Measurements from ENCODE around the gene DDX1.

DDX1 gene

DNA sequence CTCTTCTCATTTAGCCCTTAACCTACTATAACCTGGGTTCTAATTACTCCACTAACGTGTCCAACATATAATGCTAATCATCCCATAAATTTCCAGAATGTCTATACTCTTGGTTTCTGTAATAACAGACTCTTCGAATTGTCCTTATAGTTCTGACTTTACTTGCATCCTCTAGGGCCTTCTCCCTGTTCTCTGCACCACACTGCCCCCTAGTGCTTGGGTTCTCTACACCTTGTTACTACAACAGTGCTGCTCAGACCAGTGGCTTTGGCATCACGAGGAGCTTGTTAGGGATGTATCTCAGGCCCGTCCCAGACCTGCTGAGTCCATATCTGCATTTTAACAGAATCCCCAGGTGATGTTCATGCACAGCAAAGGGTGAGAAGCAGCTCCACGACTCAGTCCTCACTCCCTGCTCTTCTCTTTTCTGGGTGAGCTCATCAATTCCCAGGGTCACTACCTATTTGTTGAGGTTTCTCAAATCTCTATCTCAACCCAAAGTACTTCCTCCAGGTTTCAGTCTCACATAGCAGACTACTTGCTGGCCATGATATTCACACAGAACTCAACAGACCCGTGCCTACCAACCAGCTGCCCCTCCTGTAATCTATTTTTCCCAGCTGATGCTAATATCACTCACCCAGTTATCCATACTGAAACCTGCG is 14.5 kb upstream of the DDX1 start:
- TF ChIP-seq, protein P1, sequence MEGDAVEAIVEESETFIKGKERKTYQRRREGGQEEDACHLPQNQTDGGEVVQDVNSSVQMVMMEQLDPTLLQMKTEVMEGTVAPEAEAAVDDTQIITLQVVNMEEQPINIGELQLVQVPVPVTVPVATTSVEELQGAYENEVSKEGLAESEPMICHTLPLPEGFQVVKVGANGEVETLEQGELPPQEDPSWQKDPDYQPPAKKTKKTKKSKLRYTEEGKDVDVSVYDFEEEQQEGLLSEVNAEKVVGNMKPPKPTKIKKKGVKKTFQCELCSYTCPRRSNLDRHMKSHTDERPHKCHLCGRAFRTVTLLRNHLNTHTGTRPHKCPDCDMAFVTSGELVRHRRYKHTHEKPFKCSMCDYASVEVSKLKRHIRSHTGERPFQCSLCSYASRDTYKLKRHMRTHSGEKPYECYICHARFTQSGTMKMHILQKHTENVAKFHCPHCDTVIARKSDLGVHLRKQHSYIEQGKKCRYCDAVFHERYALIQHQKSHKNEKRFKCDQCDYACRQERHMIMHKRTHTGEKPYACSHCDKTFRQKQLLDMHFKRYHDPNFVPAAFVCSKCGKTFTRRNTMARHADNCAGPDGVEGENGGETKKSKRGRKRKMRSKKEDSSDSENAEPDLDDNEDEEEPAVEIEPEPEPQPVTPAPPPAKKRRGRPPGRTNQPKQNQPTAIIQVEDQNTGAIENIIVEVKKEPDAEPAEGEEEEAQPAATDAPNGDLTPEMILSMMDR (IDR thresholded peaks at IDR 0.05) = peak; percentile 89
- TF ChIP-seq ZFX (IDR thresholded peaks at IDR 0.05; ENCODE audit: borderline replicate concordance) = no peak
- H3K27ac ChIP-seq = no peak overlapping the region

DNA sequence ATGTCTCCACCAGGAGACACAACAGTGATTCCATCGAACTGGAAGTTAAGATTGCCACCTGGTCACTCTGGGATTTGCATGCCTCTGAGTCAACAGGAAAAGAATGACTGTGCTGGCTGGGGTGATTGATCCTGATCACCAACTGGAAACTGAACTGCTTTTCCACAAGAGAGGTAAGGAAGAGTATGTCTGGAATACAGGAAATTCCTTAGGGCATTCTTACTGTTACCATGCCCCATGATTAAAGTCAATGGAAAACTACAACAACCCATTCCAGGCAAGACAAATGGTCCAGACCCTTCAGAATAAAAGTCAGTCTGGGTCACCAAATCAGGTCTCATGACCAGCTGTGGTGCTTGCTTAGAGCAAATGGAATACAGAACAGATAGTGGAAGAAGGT is 12.0 kb upstream of the DDX1 start:
- TF ChIP-seq, protein P1 (IDR thresholded peaks at IDR 0.05) = no peak
- TF ChIP-seq ZFX (IDR thresholded peaks at IDR 0.05; ENCODE audit: borderline replicate concordance) = no peak
- no peak overlapping the region for H3K27ac ChIP-seq

DNA sequence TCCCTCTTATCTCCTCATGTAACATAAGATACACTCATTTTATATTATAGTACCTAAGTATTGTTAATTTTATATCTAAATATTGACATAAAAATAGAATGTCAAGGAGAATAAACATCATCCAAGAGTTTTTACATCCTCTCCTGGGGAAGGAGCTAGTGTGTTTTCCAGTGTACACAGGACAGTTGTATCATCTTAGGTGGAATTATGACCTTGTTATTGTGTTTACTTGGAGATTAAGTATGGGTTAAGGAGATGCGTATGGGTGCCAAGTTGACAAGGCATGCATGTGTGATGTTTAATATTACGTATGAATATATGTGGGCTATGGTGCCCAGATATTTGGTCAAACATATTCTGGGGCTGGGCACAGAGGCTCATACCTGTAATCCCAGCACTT is 11.2 kb upstream of the DDX1 start:
- no peak overlapping the region for H3K27ac ChIP-seq

DNA sequence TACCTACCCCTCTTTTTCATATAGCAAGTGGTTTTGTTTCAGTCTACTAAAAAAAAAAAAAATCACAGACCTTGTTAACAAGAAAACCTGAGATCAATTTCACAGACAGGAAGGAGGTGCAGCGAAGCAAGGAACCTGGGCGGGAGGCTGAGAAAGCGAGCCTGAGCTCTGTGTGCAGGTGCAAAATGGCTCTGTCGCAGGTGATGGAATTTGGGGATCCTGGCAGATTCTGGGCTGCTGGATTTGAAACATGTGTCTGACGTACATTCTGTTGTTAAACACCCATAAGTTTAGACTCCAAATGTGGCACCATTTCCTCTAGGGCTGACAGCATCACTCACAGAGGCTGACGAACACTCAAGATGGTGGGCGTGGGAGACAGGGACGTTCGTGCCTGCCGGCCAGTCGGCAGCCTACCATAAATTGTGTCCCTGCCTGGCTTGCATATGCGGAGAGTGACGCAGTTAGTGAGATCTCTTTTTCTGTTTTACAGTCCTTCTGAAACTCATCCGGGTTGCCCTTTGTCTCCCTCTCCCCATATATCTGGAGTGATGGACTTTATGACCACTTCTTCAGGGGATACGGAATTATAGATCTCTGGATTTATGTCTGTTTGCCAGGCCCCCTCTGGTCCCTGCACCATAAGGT is 8.8 kb upstream of the DDX1 start:
- TF ChIP-seq, protein P1 (IDR thresholded peaks at IDR 0.05) = no peak
- no peak for TF ChIP-seq ZFX (IDR thresholded peaks at IDR 0.05; ENCODE audit: borderline replicate concordance)
- H3K27ac ChIP-seq = no peak overlapping the region

More for the DNA sequence above, 11.2 kb upstream of the DDX1 start:
- TF ChIP-seq, protein P1 (IDR thresholded peaks at IDR 0.05) = no peak
- TF ChIP-seq ZFX (IDR thresholded peaks at IDR 0.05; ENCODE audit: borderline replicate concordance) = no peak

DNA sequence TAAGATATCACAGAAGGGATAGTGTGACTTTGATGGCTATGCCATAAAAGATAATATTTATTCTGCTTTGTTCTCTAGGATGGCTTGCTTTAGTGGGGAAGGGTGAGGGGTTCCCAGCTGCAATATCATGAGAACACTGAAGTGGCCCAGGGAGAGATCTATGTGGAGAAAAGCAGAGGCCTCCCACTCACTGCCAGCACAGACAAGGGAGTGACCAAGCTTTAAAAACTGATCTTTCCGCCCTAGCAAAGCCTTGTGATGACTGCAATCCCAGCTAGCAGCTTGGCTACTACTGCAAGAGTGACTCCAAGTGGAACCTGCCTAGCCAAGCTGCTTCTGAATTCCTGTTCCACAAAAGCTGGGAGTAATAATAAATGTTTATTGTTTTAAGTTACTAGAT is 7.8 kb upstream of the DDX1 start:
- no peak overlapping the region for H3K27ac ChIP-seq
- no peak for TF ChIP-seq ZFX (IDR thresholded peaks at IDR 0.05; ENCODE audit: borderline replicate concordance)
- TF ChIP-seq, protein P1 (IDR thresholded peaks at IDR 0.05) = no peak

DNA sequence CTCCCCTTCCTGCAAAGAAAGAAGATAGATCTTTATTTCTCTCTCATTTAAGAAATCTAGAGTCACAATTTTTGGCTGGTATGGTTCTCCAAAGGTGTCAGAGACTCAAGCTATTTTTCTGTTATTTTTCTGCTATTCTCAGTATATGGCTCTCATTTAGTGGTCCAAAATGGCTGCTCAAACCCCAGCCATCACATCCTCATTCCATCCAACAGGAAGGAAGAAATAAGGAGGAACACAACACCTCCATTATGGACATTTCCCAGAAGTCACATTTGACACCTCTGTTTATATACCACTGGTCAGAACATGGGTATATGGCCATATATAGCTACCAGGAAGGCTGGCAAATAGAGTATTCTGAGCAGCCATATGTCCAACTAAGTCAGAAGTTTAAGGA is 7.4 kb upstream of the DDX1 start:
- no peak for TF ChIP-seq ZFX (IDR thresholded peaks at IDR 0.05; ENCODE audit: borderline replicate concordance)
- TF ChIP-seq, protein P1 (IDR thresholded peaks at IDR 0.05) = no peak
- H3K27ac ChIP-seq = no peak overlapping the region

DNA sequence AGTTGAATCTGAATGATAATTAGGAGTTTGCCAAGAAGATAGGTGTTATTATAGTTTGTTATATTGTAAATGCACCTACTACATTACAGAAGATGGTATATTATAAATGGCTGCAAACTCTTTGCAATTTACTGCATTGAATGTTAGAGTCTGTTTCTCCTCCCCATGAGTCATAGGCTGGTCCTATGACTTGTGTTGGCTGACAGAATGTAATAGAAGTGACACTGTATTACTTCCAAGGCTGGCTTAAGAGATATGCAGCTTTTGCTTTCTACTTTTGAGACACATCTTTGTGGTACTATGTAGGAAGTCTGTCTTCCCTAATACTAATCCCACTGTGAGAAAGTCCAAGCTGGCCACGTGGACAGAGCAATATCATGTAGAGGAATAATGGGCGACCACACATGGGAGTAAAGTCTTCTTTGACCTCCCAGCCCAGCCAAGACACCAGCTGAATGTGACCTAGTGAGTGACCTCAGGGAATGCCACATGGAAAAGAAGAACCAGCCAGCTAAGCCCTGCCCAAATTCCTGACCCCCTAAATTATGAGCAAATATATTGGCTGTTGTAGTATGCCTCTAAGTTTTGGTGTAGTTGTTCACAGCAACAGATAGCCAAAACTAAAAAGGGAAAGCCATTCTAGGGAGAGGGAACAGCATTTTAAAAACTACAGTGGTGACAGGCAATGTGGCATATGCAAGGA is 6.8 kb upstream of the DDX1 start:
- no peak for TF ChIP-seq ZFX (IDR thresholded peaks at IDR 0.05; ENCODE audit: borderline replicate concordance)
- TF ChIP-seq, protein P1 (IDR thresholded peaks at IDR 0.05) = no peak
- no peak overlapping the region for H3K27ac ChIP-seq
